GM15510 (cell line): ENCODE results near the gene LONRF3.

Source experiments
- POLR2A ChIP-seq: IDR thresholded peaks from 3 replicates; pipeline ENCODE4 v1.6.1; 2011; ENCODE audit warnings: borderline replicate concordance; ENCODE audit not compliant: insufficient read length; ENCODE audit errors: extremely low read depth

The LONRF3 gene

DNA sequence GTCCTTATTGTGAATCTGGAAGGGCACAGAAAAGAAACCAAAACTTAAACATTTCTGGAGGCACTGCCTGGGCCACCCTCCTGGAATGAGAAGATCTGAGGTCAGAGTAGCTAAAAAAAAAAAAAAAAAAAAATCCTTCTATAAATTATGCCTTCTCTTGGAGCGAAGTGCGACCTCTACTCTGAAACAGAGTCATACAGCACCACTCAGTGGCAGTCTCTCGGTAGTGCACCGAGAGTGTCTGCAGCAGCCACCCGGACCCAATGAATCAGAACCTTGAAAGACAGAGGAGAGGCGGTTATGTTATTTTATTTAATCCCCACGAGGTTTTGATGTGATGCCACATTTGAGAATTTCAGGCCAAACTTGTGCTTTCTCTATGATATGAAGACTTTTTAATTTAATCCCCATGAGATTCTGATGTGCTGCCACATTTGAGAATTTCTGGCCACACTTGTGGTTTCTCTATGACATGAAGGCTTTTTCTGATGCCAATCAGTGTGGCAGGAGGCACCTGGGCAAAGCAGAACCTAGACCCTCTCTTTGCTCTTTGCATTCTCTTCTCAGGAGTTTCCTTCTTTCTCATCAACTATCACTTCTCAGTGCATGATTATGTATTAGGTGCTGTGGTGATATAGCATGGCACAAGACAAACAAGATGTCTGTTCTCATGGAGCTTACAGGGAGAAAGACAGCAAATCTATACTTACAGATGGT is 92.8 kb downstream of the LONRF3 start:
- TF ChIP-seq POLR2A = no peak
